Head of caudate nucleus (tissue), 42 donors: ENCODE data around the gene TRIM67.
"Not testable (repeated sequence)": the region's sequence is repeated elsewhere in the genome, so short reads cannot be mapped to it uniquely, and the experiment has no call there.

Experiments
- DNase-seq, 42 donors: peaks; one replicate each; pipeline versions ENCODE4 v3.0.0 to v3.0.0-alpha.2; 2020 to 2021; ENCODE audit warnings: mixed read lengths in 7 of 42
- intact Hi-C: fragments of 100-400 bp; cut with DNase I; formaldehyde crosslinking; loops from one replicate; pipeline ENCODE4 v1.15.0; 2022

The TRIM67 gene

DNA sequence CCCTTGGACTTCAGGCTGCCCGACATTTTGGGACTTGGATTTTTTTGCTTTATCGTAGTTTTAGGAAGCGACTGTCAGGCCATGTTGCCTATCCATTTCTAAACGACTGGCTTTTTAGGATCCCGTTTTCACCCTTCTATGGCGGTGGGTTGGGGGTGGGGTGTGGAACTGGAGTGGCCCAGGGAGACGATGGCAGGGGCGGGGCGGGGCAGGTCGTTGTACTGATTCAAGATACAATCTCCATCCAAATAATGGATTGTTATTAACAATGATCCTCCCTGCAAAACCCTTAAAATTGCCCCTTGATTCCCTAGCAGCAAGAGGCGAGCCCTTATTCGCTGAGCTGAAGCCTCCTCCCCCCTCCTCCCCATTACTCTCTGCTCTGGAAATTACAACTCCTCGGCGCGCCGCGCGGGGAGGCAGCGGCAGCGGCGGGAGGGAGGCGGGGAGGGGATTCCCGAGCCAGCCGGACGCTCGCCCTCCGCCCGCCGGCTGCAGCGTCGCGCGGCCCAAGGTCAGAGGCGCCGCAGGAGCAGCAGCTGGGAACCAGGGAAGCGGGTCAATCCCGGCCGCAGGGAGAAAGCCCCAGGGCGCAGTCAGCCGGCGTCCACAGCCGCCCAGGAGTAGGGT lies at the start of gene TRIM67:
Gene TRIM67, plus strand, starts transcription at position 392 of the 630 bp plus-strand sequence. CDS start 912 bp downstream, outside the sequence.
- peak in 36 of 42 donors; percentile 21 to 70 (median 48) for DNase-seq

DNA sequence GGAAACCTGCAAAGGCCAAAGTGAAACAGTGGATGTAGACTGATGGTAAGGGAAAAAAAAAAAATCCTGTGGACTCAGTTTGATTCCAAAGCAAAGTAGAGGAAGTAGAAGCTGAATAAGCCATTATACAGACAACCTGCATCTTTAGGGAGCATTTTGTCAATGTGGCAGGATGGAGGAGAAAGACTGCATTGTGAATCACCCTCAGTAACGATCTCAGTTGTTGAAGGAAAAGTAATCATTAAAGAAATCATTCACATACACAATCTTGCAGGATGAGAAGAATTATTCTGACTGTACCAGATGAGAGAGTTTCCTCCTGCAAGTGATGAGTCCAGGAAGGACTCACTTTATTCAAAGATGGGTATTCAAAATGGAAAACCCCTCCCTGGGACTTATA lies 45.1 kb upstream of the TRIM67 start:
- intact Hi-C loops = no loop called here
- DNase-seq = no peak

More for the DNA sequence above, at the start of gene TRIM67:
- intact Hi-C loops = no loop called here

DNA sequence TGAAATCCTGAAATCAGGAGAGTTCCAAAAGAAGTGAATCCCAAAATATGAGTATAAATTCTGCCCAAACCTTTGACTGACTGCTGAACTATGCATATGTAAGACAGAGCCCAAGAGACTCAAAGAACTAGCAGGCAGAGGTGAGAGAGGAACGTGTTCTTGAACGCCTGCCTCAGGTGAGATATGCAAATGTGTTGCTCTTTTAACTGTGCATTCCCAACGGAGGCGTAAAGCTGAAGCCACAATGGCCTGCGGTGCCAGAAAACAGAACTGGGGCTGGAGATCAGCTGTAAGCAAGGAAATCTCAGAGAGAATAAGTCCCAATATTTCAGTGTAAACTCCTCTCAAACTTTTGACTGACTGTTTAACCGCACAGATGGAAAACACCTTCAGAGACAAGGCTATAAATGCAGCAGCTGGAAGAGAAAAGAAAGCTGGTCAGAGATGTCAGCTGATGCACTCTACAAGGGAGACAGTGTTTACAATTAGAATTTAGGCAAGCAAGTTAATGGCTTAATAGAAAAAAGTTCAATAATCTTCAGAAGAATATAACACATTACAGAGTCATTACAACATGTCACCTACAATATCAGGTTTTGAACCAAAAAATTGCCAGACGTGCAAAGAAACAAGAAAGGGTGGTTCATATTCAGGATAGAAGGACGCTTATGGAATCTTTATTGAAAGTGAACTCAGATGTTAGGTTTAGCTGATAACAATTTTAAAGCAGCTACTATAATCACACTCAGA lies 43.0 kb upstream of the TRIM67 start:
- intact Hi-C loops = no loop called here
- DNase-seq = no peak

DNA sequence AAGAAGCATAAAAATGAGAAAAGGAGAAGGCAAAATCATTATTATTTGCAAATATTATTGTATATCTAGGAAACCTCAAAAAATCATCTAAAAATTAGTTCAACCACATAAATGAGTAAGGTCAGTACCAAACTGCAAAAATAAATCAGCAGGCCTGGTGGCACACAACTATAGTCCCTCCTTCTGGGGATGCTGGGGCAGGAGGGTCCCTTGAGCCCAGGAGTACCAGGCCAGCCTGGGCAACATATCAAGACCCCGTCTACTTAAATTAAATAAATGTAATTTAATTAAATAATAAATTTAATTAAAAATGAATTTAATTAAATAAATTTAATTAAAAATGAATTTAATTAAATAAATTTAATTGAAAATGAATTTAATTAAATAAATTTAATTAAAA lies 40.3 kb upstream of the TRIM67 start:
- intact Hi-C loops = no loop called here
- no peak for DNase-seq

DNA sequence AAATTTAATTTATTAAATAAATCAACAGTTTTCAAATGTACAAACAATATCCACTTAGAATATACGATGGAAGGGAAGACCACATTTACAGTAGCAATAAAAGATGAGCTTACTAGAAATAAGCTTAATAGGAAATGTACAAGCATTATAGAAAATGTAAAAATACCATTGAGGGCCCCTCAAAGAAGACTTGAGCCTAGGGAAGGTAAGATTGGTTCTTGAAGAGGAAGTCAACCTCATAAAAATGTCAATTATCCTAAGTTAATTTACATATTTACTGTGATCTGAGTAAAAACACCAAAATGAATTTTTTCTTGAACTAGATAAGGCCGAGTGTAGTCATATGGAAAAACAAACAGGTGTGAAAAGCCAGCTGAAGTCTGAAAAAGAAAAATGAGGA lies 39.7 kb upstream of the TRIM67 start:
- intact Hi-C loops = no loop called here

DNA sequence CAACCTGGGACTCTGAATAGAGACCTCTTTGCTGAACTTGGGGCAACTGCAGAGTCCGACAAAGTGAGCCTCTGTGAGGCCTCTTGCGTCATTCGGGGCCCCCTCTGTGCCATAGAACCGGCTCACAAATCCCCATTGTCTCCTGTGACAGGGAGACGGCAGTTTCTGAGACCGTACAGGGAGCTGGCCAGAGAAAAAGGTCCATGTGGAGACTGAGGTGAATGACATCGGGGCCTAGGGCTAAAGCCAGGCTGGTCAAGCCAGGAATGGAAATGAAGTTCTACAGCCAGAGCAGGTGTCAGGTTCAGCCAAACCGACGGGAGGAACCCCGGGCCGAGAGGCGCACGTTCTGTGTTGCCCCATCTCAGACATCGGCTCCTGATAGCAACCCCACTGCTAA lies 37.1 kb upstream of the TRIM67 start:
- intact Hi-C loops = no loop called here
- peak in 33 of 42 donors; percentile 4 to 74 (median 37) for DNase-seq

More for the DNA sequence above, 39.7 kb upstream of the TRIM67 start:
- DNase-seq = no peak

DNA sequence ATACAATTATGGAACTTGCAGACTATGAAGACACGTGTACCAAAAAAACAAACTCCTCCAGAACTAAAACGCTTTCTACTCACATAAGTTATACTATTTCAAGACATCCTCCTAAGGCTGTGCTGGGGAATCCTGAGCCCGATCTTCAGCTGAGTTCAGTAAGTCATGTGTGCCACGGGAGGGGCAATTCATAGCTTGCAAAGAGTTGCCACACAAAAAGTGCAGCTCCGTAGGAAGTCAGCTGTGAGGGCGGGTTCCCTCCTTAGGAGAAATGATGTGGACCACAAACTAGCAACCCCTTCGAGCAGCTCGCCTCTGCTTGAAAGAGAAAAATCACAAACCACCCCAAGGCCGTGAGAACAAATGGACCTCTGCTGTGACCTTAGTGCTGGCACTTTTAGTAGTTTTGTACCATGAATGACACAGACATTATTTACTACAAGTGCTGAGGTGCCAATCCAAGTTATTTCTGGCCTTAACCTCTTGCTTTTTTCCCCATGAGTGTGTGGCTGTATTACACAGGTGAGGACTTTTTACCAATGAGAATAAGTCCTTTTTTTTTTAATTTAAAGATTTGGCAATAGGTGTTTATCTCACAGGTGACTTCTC lies 35.8 kb upstream of the TRIM67 start:
- intact Hi-C loops = no loop called here
- DNase-seq = no peak

DNA sequence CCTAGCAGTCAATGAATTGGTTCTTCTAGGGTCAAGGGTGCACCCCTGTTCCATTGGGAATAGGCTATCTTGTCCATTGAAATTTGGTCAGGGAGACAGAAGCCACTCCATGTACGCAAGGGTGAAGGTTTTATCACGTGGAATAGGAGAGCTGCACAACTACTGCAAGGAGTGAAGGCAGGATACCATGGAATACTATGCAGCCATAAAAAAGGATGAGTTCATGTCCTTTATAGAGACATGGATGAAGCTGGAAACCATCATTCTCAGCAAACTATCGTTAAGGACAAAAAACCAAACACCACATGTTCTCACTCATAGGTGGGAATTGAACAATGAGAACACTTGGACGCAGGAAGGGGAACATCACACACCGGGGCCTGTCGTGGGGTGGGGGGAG lies 34.8 kb upstream of the TRIM67 start:
- DNase-seq, intact Hi-C loops: not testable (repeated sequence)

DNA sequence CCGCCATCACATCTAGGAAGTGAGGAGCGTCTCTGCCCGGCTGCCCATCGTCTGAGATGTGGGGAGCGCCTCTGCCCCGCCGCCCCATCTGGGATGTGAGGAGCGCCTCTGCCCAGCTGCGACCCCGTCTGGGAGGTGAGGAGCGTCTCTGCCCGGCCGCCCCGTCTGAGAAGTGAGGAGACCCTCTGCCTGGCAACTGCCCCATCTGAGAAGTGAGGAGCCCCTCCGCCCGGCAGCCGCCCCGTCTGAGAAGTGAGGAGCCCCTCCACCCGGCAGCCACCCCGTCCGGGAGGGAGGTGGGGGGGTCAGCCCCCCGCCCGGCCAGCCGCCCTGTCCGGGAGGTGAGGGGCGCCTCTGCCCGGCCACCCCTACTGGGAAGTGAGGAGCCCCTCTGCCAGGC lies 33.4 kb upstream of the TRIM67 start:
- DNase-seq, intact Hi-C loops: not testable (repeated sequence)

DNA sequence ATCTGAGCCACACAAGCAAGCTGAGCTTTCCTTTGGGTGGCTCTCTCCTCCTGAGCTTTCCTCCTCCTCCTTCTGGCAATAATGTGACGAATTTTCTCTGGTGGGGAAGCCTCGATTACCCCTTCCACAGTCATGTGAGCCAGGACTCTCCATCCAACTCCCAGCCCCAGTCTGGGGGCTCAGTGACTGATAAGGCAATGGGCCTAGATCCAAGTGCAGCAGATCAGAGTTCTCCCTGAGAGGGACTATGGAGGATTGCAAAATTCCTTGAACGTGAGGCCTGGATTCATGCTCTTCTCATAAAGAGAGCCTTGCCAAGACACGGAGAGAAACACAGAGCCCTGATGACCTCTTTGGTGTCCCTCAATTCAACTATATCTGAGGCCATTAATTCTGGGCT lies 31.3 kb upstream of the TRIM67 start:
- intact Hi-C loops = no loop called here
- no peak for DNase-seq

DNA sequence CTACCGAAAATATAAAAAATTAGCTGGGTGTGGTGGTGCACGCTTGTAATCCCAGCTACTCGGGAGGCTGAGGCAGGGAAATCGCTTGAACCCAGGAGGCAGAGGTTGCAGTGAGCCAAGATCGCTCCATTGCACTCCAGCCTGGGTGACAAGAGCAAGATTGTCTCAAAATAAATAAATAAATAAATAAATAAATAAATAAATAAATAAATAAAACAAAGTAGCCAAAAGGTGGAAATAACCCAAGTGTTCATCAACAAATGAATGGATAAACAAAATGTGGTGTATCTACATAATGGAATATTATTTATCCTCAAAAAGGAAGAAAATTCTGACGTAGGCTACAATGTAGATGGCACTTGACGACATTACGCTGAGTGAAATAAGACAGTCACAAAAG lies 29.3 kb upstream of the TRIM67 start:
- intact Hi-C loops, DNase-seq: not testable (repeated sequence)

DNA sequence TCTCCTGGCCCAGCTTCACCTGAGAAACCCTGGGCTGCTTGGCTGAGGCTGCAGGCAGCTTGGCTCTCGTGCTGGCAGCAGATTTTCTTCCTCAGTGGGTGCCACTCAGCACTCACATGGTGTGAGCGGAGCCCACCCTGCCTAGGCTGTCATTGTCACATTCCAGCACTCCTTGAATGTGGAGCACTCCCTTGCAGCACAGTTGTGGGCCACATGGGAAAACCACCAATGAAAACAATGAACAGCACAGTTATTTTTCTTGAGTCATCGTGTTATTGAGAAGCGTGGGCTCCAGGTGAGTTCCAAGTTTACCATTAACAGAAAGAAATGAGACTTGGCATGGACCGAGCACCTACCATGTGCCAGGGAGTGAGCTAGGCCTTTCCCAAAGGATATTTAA lies 27.2 kb upstream of the TRIM67 start:
- no peak for DNase-seq
- intact Hi-C loops = no loop called here

DNA sequence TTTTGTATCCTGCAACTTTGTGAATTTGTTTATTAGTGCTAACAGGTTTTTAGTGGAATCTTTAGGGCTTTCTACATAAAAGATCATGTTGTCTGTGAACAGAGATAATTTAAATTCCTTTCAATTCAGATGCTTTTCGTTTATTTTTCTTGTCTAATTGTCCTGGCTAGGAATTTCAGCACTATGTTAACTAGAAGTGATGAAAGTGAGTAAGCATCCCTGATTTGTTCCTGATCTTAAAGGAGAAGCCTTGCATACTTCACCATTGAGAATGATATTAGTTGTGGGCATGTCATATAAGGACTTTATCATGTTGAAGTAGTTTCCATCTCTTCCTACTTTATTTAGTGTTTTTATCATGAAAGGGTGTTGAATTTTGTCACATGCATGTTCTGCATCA lies 23.6 kb upstream of the TRIM67 start:
- intact Hi-C loops = no loop called here

DNA sequence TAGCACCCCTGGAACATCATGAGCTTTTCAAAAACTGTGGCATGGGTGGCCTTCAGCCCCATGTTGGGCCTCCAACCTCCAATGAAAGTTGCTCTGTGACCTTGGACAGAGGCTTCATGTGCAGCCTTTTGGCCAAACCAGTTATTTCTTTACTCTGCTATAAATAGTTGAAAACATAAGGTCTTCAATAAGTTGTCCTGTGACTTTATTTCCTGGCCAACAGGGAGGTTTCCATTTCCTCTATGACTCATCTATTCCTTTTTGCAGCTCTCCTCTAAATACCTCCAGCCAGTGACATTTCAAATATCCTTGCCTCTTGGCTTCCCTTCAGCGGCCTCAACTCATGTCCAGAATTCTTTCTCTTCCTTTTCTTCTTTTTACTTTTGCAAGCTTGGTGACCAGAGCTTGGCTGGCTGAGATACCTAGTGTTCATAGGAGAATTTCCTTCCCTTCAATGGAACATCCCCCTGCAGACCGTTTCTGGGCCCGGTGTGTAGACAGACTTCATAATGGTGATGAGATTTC lies 22.7 kb upstream of the TRIM67 start:
- intact Hi-C loops = no loop called here

More for the DNA sequence above, 23.6 kb upstream of the TRIM67 start:
- no peak for DNase-seq

DNA sequence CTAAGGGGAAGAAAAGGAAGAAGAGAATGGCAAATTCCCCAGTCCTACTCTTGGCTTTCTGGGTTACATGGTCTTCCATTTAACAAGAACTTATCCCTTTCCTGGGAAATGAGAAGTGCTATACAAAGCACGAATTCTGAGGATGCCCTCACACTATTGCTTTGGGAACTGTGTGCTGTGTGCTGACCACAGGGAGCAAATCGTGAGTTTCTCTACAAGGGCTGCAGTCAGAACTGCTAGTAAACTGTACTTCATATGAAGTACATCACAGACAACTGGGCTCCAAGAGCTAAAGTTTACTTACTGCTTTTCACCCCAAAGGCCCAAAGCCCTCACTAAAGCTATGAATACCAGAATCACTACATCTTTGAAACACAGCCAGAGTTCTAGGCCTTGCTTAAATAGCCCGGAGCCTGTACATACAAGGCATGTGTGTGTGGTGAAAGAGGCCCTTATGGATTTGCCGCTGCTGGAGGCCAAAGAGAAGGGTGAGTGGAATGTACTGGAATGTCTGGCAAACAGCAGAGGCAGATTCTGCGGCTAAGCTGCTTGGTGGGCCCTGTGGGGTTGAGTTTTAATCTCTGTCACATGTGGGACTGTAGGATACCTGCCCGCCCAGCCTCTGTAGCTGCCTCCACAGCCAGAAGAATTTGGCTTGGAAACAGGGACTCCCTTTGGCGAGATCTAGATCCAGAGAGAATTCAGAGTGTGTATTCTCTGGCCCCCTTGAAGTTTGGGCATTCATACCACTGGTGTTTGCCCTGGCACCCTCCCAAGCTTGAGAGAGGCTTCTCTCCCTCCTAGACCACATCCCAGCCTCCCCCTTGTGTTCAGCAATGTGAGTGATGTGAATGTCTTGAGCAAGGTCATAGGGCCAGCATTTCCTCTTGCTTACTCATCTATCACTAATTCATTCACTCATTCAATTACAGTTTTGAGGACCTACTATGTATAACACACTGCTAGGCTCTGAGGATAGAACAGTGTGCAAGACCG lies 21.9 kb upstream of the TRIM67 start:
- DNase-seq = no peak
- intact Hi-C loops = no loop called here

More for the DNA sequence above, 22.7 kb upstream of the TRIM67 start:
- no peak for DNase-seq

DNA sequence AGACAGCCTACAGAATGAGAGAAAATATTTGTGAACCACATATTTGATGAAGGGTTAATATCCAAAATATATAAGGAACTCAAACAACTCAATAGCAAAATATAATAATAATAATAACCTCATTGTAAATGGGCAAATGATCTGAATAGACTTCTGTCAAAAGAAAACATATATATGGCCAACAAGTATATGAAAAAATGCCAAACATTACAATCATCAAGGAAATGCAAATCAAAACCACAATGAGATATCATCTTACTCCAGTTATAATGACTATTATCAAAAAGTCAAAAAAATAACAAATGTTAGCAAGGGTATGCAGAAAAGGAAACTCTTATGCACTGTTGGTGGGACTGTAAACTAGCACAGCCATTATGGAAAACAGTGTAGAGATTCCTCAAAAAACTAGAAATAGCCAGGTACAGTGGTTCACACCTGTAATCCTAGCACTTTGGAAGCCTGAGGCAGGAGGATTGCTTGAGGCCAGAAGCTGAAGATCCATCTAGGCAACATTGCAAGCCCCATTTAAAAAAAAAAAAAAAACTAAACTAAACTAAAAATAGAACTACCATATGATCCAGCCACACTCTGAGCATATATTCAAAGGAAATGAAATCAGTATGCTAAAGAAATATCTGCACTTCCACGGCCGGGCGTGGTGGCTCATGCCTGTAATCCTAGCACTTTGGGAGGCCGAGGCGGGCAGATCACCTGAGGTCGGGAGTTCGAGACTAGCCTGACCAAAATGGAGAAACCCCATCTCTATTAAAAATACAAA lies 17.3 kb upstream of the TRIM67 start:
- intact Hi-C loops = no loop called here
- no peak for DNase-seq

DNA sequence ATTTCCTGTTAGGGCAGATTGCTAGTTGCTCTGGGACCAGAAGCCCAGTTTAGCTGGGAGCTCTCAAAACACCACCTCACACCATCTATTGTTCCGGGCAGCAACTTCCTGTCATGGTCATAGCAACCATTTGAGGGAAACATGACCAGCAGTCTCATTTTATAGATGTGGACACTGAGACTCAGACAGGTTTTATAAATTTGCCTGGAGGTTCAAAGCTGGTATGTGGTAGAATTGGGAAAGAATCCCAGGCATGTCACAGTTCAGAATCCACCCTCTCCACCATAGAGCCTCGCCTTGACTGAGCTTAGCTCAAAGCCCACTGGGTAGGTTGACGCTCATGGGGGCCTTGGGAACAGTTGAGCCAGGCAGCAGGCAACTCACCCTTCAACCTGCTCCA lies 14.0 kb upstream of the TRIM67 start:
- intact Hi-C loops = no loop called here
- no peak for DNase-seq

DNA sequence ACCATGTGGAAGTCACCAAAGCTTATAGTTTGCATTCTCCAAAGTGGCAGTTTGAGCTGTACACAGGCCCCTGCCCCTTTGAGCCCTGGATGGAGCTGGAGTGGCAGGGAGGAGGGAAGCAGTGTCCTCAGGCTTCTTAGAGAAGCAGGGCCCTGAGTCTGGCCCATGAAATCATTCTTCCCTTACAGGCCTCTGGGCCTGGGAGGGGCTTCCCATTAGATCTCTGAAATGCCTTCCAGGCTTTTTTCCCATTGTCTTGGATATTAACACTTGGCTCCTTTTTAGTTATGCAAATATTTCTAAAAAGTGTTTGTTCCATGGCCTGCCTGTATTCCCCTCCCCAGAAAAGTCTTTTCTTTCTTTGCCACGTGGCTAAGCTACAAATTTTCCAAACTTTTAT lies 10.0 kb upstream of the TRIM67 start:
- intact Hi-C loops = no loop called here
- DNase-seq = no peak
